GM12801 (cell line): ENCODE data around the gene MSI2.

Experiments used
- TF ChIP-seq, protein P1 (sequence below): IDR thresholded peaks from one replicate; pipeline ENCODE4 v1.5.1; 2011; ENCODE audit warnings: control low read depth; ENCODE audit not compliant: insufficient read length; ENCODE audit errors: extremely low read depth

The MSI2 gene

DNA sequence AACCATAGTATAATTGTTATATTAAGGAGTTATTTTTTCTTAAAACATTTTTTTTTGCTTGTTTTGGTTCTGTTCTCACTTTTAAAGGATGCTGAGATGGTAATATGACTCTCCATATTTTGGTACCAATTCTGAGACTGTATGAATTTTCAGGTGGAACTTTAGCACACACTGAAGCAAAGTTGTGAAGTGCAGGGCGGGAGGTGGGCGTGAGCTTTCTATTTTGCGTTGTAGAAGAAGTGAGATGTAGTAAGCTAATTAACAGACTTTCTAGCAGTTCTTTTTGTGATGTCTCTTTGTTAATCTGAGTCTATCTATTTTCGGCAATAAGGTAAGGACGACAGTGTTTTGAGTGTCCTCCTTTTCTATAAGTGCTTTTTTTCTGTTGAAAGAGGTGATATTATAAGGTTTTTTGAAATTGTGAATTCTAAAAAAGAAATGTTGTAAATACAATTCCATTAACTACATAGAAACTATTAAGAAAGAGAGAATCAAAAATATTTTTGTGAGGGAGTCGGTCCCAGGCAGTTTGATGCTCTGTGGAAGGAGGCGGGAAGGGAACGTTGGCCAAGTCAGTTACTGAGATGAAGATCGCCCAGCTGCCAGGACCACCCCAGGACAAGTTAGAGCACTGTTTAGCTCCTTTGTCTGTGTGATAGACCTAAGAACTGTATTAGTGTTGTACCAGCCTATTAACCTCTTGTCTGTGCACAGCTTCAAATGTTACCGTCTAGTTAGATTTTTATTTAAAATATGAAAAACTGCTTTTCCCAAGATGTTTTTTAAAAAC is 423.8 kb downstream of the MSI2 start:
- TF ChIP-seq, protein P1, sequence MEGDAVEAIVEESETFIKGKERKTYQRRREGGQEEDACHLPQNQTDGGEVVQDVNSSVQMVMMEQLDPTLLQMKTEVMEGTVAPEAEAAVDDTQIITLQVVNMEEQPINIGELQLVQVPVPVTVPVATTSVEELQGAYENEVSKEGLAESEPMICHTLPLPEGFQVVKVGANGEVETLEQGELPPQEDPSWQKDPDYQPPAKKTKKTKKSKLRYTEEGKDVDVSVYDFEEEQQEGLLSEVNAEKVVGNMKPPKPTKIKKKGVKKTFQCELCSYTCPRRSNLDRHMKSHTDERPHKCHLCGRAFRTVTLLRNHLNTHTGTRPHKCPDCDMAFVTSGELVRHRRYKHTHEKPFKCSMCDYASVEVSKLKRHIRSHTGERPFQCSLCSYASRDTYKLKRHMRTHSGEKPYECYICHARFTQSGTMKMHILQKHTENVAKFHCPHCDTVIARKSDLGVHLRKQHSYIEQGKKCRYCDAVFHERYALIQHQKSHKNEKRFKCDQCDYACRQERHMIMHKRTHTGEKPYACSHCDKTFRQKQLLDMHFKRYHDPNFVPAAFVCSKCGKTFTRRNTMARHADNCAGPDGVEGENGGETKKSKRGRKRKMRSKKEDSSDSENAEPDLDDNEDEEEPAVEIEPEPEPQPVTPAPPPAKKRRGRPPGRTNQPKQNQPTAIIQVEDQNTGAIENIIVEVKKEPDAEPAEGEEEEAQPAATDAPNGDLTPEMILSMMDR = no peak

DNA sequence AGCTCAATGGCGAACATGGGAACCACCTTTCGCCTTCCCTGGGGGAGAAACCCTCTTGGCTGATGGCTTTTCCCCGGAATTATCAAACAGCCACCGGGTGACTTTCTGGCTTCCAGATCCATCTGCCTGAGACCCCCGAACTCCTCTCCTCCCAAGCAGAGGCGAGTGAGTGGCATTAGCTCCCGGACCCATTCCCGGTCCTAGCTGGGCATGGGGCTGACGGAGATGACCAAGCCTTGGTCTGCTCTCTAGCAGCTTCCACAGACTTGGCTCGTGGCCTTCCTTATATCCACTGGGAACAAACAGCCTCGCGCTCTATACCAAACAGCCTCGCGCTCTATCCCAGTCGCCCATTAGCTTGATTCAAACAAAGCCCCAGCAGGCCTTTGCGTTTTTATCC is 426.4 kb downstream of the MSI2 start:
- TF ChIP-seq, protein P1 = no peak

DNA sequence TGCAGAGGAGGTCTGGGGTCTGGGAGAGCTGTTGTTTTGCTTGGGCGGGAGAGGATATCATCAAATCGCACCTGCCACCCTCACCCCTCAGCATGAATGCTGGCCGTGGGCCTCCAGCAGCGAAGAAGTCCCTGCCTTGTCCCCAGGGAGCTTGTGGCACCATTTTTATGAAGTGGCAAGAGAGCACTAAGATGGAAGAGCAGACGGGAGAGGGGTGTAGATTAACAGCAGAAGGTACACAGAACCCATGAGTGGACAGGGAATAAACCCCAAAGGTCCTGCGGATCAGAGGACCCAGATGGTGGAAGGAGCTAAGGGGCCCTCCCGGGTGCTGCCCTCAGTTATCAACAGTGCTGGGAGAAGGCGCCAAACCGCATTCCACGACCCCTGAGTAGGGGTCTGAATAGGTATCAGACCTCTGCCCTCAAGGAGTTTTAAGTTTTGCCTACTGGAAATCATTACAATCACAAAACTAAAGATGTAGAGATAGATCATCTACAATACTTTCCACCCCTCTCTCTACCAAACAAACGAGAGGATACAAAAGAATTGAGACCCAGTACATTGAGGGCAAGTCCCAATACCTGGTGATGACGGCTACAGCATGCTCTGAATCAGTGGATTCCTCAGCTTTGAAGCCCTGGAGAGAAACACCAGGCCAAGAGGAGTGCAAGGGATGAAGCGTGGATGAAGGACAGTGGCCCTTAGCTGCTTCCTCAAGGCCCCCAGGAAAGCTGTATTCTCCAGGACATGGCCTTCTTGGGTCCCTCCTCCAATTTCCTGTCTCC is 428.6 kb downstream of the MSI2 start:
- TF ChIP-seq, protein P1 = no peak

DNA sequence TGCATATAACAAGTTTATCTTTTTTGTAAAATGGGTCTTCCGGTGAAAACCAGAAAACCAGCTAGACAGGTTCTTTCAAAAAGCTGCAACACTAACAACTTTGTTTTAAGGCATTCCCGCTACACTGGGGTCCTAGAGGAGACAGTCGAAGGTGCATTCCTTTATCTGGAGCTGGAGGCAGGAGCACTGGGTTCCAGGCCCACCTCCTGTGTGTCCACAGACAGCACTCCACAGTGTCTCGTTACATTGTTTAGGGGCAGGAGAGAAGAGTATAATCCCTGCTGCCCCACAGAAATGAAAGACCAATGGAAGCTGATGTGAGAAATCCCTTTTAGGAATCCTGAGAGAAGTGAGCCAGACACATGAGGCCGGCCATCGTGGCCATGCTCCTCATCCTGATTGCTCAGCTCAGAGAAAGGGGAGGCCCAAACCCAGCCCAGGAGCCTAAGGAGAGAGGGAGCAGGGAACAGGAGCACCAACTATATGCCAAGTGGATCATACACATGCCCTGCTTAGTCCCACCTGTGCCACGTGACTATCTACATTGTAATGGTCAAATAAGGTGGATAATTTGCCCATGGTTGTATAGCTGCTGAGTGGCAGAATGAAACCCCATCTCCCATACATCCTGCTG is 429.3 kb downstream of the MSI2 start:
- TF ChIP-seq, protein P1 = no peak

DNA sequence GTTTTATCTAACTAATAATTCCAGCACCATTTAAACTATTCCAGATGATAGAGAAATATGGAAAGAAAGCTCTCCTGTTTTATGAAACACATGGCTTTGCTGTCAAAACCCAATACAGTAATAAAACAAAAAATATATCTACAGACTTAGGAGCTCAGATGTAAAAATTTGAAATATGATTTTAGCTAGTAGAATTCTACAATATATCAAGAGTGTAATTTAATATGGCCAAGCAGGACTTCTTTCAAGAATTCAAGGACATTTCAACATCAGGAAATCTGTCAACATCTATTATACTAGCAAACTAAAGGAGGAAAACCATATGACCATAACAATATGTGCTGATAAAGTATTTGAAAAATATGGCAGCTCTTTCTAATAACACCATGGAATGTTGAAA is 431.3 kb downstream of the MSI2 start:
- TF ChIP-seq, protein P1 = no peak

- TF ChIP-seq, protein P1 = no peak
These were observed 432.9 kb downstream of the MSI2 start for GRCh38 chr17:57689254-57689653.

GRCh38 chr17:57691939-57692338 is 435.6 kb downstream of the MSI2 start:
- TF ChIP-seq, protein P1 = no peak
